Peyer's patch (tissue), 4 donors: ENCODE measurements around the gene IGSF8. TPM values are rescaled to one million over a fixed set of nuclear protein-coding genes. Genes with fewer than 3 reads are reported as not detected.

Experiments
- DNase-seq, 3 donors: peaks; one replicate each; pipeline ENCODE4 v3.0.0-alpha.2; 2017 to 2019
- H3K27ac ChIP-seq, 4 donors: fragments of 200-600 bp; sonication (generic); one replicate each; pipeline ENCODE4 v1.5.1; 2016 to 2019
- H3K27me3 ChIP-seq, 2 donors: fragments of 200-600 bp; sonication (generic); one replicate each; pipeline ENCODE4 v1.5.1; 2019
- H3K36me3 ChIP-seq, 3 donors: fragments of 200-600 bp; sonication (generic); one replicate each; pipeline ENCODE4 v1.5.1; 2016 to 2019
- H3K4me1 ChIP-seq, 4 donors: fragments of 200-600 bp; sonication (generic); one replicate each; pipeline ENCODE4 v1.5.1; 2016 to 2019
- H3K4me3 ChIP-seq, 4 donors: fragments of 200-600 bp; sonication (generic); 1 replicate in 3 of 4; 2 replicates in 1 of 4; pipeline ENCODE4 v1.5.1; 2016 to 2019; ENCODE audit warnings: mild to moderate bottlenecking in 1 of 4
- H3K9me3 ChIP-seq, 4 donors: fragments of 200-600 bp; sonication (generic); one replicate each; pipeline ENCODE4 v1.5.1; 2016 to 2019; ENCODE audit warnings: mild to moderate bottlenecking in 1 of 4
- CTCF ChIP-seq, 6 experiments: fragments of 450-650 bp in 4 of 6; fragments of 200-600 bp in 2 of 6; sonication (generic) in 1 of 6; IDR thresholded peaks; one replicate each; pipeline ENCODE4 v1.5.1; 2017 to 2019; ENCODE audit warnings: antibody characterized with exemption in 6 of 6, mild to moderate bottlenecking in 3 of 6, moderate library complexity in 1 of 6
- POLR2A ChIP-seq, 2 donors: fragments of 450-650 bp; IDR thresholded peaks; one replicate each; pipeline ENCODE4 v1.5.1; 2017; ENCODE audit warnings: antibody characterized with exemption in 2 of 2, mild to moderate bottlenecking in 2 of 2, moderate library complexity in 2 of 2
- total RNA-seq, 4 donors: library from RNA; depleted of rRNA; stranded (reverse); fragments of >200 nt; gene quantifications; one replicate each; pipeline ENCODE4 v1.1.0, GENCODE V29; 2016

The IGSF8 gene
- total RNA-seq, 4 donors from 2014 or later = 20.6 to 65.3 (median 38.9) TPM

DNA sequence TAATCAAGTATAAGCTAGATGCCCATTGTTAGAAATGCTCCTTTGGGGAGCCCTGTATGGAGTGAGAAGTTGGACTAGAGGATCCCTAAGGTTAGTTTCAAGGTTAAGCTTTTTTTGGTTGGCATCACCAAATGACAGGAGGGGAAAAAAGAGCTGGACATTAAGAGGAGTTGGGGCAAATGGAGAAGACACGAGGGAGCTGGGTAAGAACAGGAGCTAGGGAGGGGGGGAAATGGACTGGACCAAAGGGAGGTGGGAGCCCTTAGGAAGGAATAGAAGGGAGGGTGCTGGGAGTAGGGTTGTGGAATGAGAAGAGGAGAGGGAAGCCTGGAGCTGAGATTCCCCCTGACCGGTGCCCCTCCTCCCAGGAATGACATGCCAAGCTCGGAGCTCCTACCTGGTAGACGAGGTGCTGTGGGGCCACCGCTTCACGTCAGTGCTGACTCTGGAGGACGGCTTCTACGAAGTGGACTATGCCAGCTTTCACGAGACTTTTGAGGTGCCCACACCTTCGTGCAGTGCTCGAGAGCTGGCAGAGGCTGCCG, 11.2 kb downstream of the IGSF8 start:
- H3K27ac ChIP-seq = no peak overlapping the region
- no peak overlapping the region for H3K4me3 ChIP-seq
- no peak for DNase-seq
- H3K27me3 ChIP-seq = peaks cover 0 to 8% of the 10 kb centered on the region in 2 donors
- peaks cover 0 to 7% (median 3%) of the 10 kb centered on the region in 4 donors for H3K4me1 ChIP-seq
- TF ChIP-seq POLR2A (IDR thresholded peaks at IDR 0.05) = no peak
- no peak for TF ChIP-seq CTCF (IDR thresholded peaks at IDR 0.05)
- H3K9me3 ChIP-seq = no peaks in the 10 kb centered on the region
- peaks cover 0 to 30% (median 0%) of the 10 kb centered on the region in 3 donors for H3K36me3 ChIP-seq

GRCh38 chr1:160086456-160086892, 11.9 kb downstream of the IGSF8 start:
- Histone ChIP-seq H3K27me3 (peaks cover 0 to 11% of the 10 kb centered on the region in 2 donors), H3K27ac (peak overlapping the region in 1 of 4 donors; percentile 26), H3K4me1 (peaks cover 0 to 7% (median 3%) of the 10 kb centered on the region in 4 donors), H3K9me3 (no peaks in the 10 kb centered on the region), H3K4me3 (no peak overlapping the region), H3K36me3 (peaks cover 0 to 23% (median 0%) of the 10 kb centered on the region in 3 donors)
- TF ChIP-seq POLR2A (IDR thresholded peaks at IDR 0.05) (no peak), CTCF (IDR thresholded peaks at IDR 0.05) (no peak)
- DNase-seq = no peak

GRCh38 chr1:160085686-160086455, 12.5 kb downstream of the IGSF8 start:
- TF ChIP-seq POLR2A (IDR thresholded peaks at IDR 0.05) = no peak
- peak; percentile 65 to 85 (median 78) for TF ChIP-seq CTCF (IDR thresholded peaks at IDR 0.05)
- Histone ChIP-seq H3K36me3 (peaks cover 0 to 17% (median 0%) of the 10 kb centered on the region in 3 donors), H3K4me1 (peaks cover 0 to 7% (median 3%) of the 10 kb centered on the region in 4 donors), H3K9me3 (no peaks in the 10 kb centered on the region), H3K4me3 (no peak overlapping the region), H3K27ac (peak overlapping the region in 1 of 4 donors; percentile 26), H3K27me3 (peaks cover 0 to 15% of the 10 kb centered on the region in 2 donors)
- DNase-seq = peak; percentile 68 to 92 (median 86)

- no peak for DNase-seq
- no peak overlapping the region for H3K4me3 ChIP-seq
- TF ChIP-seq CTCF (IDR thresholded peaks at IDR 0.05) (no peak), POLR2A (IDR thresholded peaks at IDR 0.05) (no peak)
- no peak overlapping the region for H3K27ac ChIP-seq
- H3K36me3 ChIP-seq = peaks cover 0 to 9% (median 0%) of the 10 kb centered on the region in 3 donors
- peaks cover 0 to 7% (median 3%) of the 10 kb centered on the region in 4 donors for H3K4me1 ChIP-seq
- H3K9me3 ChIP-seq = no peaks in the 10 kb centered on the region
- H3K27me3 ChIP-seq = peaks cover 0 to 15% of the 10 kb centered on the region in 2 donors
These were observed 13.6 kb downstream of the IGSF8 start for GRCh38 chr1:160084771-160085321.

GRCh38 chr1:160083968-160084770, 14.2 kb downstream of the IGSF8 start:
- Histone ChIP-seq H3K27ac (peak overlapping the region in 1 of 4 donors; percentile 5), H3K27me3 (peaks cover 0 to 15% of the 10 kb centered on the region in 2 donors), H3K9me3 (no peaks in the 10 kb centered on the region), H3K4me1 (peaks cover 0 to 7% (median 3%) of the 10 kb centered on the region in 4 donors), H3K36me3 (peaks cover 0 to 2% (median 0%) of the 10 kb centered on the region in 3 donors), H3K4me3 (peak overlapping the region; percentile 22 to 48 (median 46))
- DNase-seq = peak; percentile 78 to 93 (median 91)
- peak; percentile 47 to 84 (median 77) for TF ChIP-seq CTCF (IDR thresholded peaks at IDR 0.05)
- no peak for TF ChIP-seq POLR2A (IDR thresholded peaks at IDR 0.05)
